HG02840 (cell line): ENCODE results near the gene FAM25C.
"Not testable (repeated sequence)": the region's sequence is repeated elsewhere in the genome, so short reads cannot be mapped to it uniquely, and the experiment has no call there.

ENCODE experiments used
- ATAC-seq: cut with Tn5 transposase; IDR thresholded peaks from one replicate; pipeline ENCODE4 v1.9.1; 2021; ENCODE audit warnings: mild to moderate bottlenecking, moderate library complexity, moderate number of reproducible peaks; ENCODE audit not compliant: unreplicated experiment, low FRiP score

The FAM25C gene

GRCh38 chr10:47960699-47961098 is 38.9 kb downstream of the FAM25C start:
- ATAC-seq, result not testable (repeated sequence)

- not testable (repeated sequence) for ATAC-seq
Observed at GRCh38 chr10:47959677-47960076, 39.9 kb downstream of the FAM25C start.

GRCh38 chr10:47957158-47957557 is 42.4 kb downstream of the FAM25C start:
- not testable (repeated sequence) for ATAC-seq

GRCh38 chr10:47947424-47947823 is 52.2 kb downstream of the FAM25C start:
- ATAC-seq, result not testable (repeated sequence)
